Aorta (tissue), 5 donors: ENCODE measurements around the gene BBS4. TPM values are rescaled to one million over a fixed set of nuclear protein-coding genes. Genes with fewer than 3 reads are reported as not detected.
A peak's percentile ranks its signal among the peaks of the same experiment; 100 is the strongest.
"Not testable (repeated sequence)": the region's sequence is repeated elsewhere in the genome, so short reads cannot be mapped to it uniquely, and the experiment has no call there.

Experiments used
- ATAC-seq: fragments of 200-7000 bp; cut with Tn5 transposase; one replicate; pipeline ENCODE4 v1.9.1; 2022; ENCODE audit warnings: moderate library complexity; ENCODE audit not compliant: low FRiP score
- DNase-seq, 2 donors: peaks; one replicate each; pipeline ENCODE4 v3.0.0-alpha.2; 2020
- H3K27ac ChIP-seq, 2 donors: one replicate each; pipeline ENCODE4 v1.5.1; 2013; ENCODE audit warnings: low read length in 2 of 2, mild to moderate bottlenecking in 2 of 2, moderate library complexity in 2 of 2, control low read depth in 1 of 2, inconsistent platforms in 1 of 2, low read depth in 1 of 2
- H3K27me3 ChIP-seq, 2 donors: one replicate each; pipeline ENCODE4 v1.6.1; 2013; ENCODE audit warnings: control low read depth in 1 of 2, low read length in 1 of 2, mild to moderate bottlenecking in 1 of 2, moderate library complexity in 1 of 2; ENCODE audit not compliant: insufficient read depth in 2 of 2, control insufficient read depth in 1 of 2
- H3K36me3 ChIP-seq, 2 donors: one replicate each; pipeline ENCODE4 v1.6.1; 2013; ENCODE audit warnings: control low read depth in 1 of 2, low read length in 1 of 2, mild to moderate bottlenecking in 1 of 2; ENCODE audit not compliant: insufficient read depth in 2 of 2, control insufficient read depth in 1 of 2
- H3K4me1 ChIP-seq, 2 donors: one replicate each; pipeline ENCODE4 v1.6.1; 2013; ENCODE audit warnings: low read length in 2 of 2, control low read depth in 1 of 2, mild to moderate bottlenecking in 1 of 2, moderate library complexity in 1 of 2; ENCODE audit not compliant: insufficient read depth in 2 of 2, control insufficient read depth in 1 of 2
- H3K4me3 ChIP-seq, 2 donors: one replicate each; pipeline ENCODE4 v1.5.1; 2013; ENCODE audit warnings: low read length in 2 of 2, control low read depth in 1 of 2, mild to moderate bottlenecking in 1 of 2
- H3K9me3 ChIP-seq: one replicate; pipeline ENCODE4 v1.6.1; 2013; ENCODE audit warnings: mild to moderate bottlenecking, low read length; ENCODE audit not compliant: control insufficient read depth
- WGBS, 2 donors: extraction: QIAGEN DNeasy Blood & Tissue Kit; methylation state at CpG; one replicate each; pipeline ENCODE4 v1.1.7; 2013; 5-methylcytosine and 5-hydroxymethylcytosine counted together
- intact Hi-C, 2 donors: fragments of 100-400 bp; cut with DNase I; formaldehyde crosslinking; loops; one replicate each; pipeline versions ENCODE4 v1.14.2 to v1.15.0; 2022
- polyA plus RNA-seq, 2 donors: library from polyadenylated mRNA; stranded (reverse); fragments of 200-250 nt; gene quantifications; one replicate each; pipeline ENCODE4 v1.2.3, GENCODE V29; 2013
- total RNA-seq, 2 donors: library from RNA; stranded (reverse); fragmentation: NEBNext Ultra II Directional; extraction: Animal tissue kit (Norgen Biotek cat#: 25700); gene quantifications; one replicate each; pipeline ENCODE4 v1.2.1, GENCODE V29; 2021
- donor health status: healthy with polysubstance abuse.
- donor health status: Bipolar disorder and iron deficiency.
- donor health status: DM: no; HTN: no; CAD: no.
- donor health status: DM: no; HTN: no; CAD: no.
- donor health status: DM: yes; HTN: yes; CAD: no.

The BBS4 gene
- total and polyA plus RNA-seq, 4 donors: 5.8 to 61.4 (median 21.5) TPM

GRCh38 chr15:72661081-72661480, 24.9 kb upstream of the BBS4 start:
- ATAC-seq, DNase-seq, H3K27me3 ChIP-seq, H3K36me3 ChIP-seq, H3K9me3 ChIP-seq, H3K27ac ChIP-seq, intact Hi-C loops, H3K4me1 ChIP-seq, H3K4me3 ChIP-seq: not testable (repeated sequence)
- 83 to 85% methylated on average over 8 of the region's 10 CpGs for WGBS, 2 donors

GRCh38 chr15:72663931-72664330, 22.1 kb upstream of the BBS4 start:
- intact Hi-C loops, H3K4me1 ChIP-seq, ATAC-seq, H3K4me3 ChIP-seq, H3K27me3 ChIP-seq, H3K27ac ChIP-seq, H3K36me3 ChIP-seq, DNase-seq, H3K9me3 ChIP-seq: not testable (repeated sequence)
- 43% methylated on average over 3 of the region's 8 CpGs; no CpG with 5 or more reads in 1 of the 2 donors for WGBS, 2 donors

GRCh38 chr15:72665706-72666105, 20.3 kb upstream of the BBS4 start:
- H3K36me3 ChIP-seq, ATAC-seq, DNase-seq, H3K27me3 ChIP-seq, intact Hi-C loops, H3K27ac ChIP-seq, H3K4me1 ChIP-seq, H3K4me3 ChIP-seq, H3K9me3 ChIP-seq: not testable (repeated sequence)
- WGBS, 2 donors: 68 to 71% methylated on average over 3 to 5 of the region's 11 CpGs

- not testable (repeated sequence) for H3K27ac ChIP-seq, H3K4me3 ChIP-seq, H3K36me3 ChIP-seq, H3K4me1 ChIP-seq, H3K9me3 ChIP-seq, H3K27me3 ChIP-seq, DNase-seq, ATAC-seq
- WGBS, 2 donors: 95 to 96% methylated on average over 2 to 5 of the region's 6 CpGs
- intact Hi-C loops: loop anchor here in 1 of 2 donors (10.0 kb wide), 1 partner anchor 65 kb away; no protein-coding TSS in a partner anchor
Measured at GRCh38 chr15:72669803-72670202, 16.2 kb upstream of the BBS4 start.

GRCh38 chr15:72670656-72671352, 15.2 kb upstream of the BBS4 start:
- not testable (repeated sequence) for H3K9me3 ChIP-seq, H3K27me3 ChIP-seq, H3K4me1 ChIP-seq, H3K27ac ChIP-seq, H3K4me3 ChIP-seq, H3K36me3 ChIP-seq
- intact Hi-C loops: loop anchor here in 1 of 2 donors (10.0 kb wide), 1 partner anchor 66 kb away; no protein-coding TSS in a partner anchor
- DNase-seq (peak; percentile 84 to 93), ATAC-seq (peak; percentile 74)
- 4 to 5% methylated on average over 5 to 8 of the region's 8 CpGs for WGBS, 2 donors

GRCh38 chr15:72671525-72671924, 14.5 kb upstream of the BBS4 start:
- 16 to 22% methylated on average over 3 of the region's 3 CpGs for WGBS, 2 donors
- Histone ChIP-seq H3K9me3 (no peaks in the 10 kb centered on the region), H3K27me3 (no peaks in the 10 kb centered on the region), H3K27ac (no peak overlapping the region), H3K4me1 (no peaks in the 10 kb centered on the region), H3K4me3 (no peak overlapping the region), H3K36me3 (no peaks in the 10 kb centered on the region)
- no peak for ATAC-seq
- intact Hi-C loops: loop anchor here in 1 of 2 donors (10.0 kb wide), 1 partner anchor 67 kb away; no protein-coding TSS in a partner anchor
- DNase-seq: no peak

GRCh38 chr15:72676838-72677237, 9.2 kb upstream of the BBS4 start:
- H3K36me3 ChIP-seq: no peaks in the 10 kb centered on the region
- WGBS, 2 donors: 90 to 94% methylated on average over 4 of the region's 4 CpGs
- no peak overlapping the region for H3K27ac ChIP-seq
- H3K4me1 ChIP-seq: no peaks in the 10 kb centered on the region
- DNase-seq (no peak), ATAC-seq (no peak)
- no peaks in the 10 kb centered on the region for H3K27me3 ChIP-seq
- H3K9me3 ChIP-seq: no peaks in the 10 kb centered on the region
- intact Hi-C loops: loop anchor here in 1 of 2 donors (10.0 kb wide), 1 partner anchor 72 kb away; no protein-coding TSS in a partner anchor
- no peak overlapping the region for H3K4me3 ChIP-seq

- Histone ChIP-seq H3K4me3 (no peak overlapping the region), H3K27ac (no peak overlapping the region), H3K4me1 (peaks cover 0 to 3% of the 10 kb centered on the region in 2 donors), H3K27me3 (no peaks in the 10 kb centered on the region), H3K9me3 (no peaks in the 10 kb centered on the region), H3K36me3 (no peaks in the 10 kb centered on the region)
- DNase-seq: no peak
- intact Hi-C loops: loop anchor here in 1 of 2 donors (10.0 kb wide), 1 partner anchor 206 kb away; the partner anchor contains the start of gene ARIH1
- ATAC-seq: no peak
- 56 to 64% methylated on average over 3 of the region's 3 CpGs for WGBS, 2 donors
Measured at GRCh38 chr15:72680931-72681330, 5.1 kb upstream of the BBS4 start.

- Histone ChIP-seq H3K27me3 (no peaks in the 10 kb centered on the region), H3K27ac (no peak overlapping the region), H3K4me3 (no peak overlapping the region), H3K4me1 (peaks cover 0 to 3% of the 10 kb centered on the region in 2 donors), H3K36me3 (no peaks in the 10 kb centered on the region), H3K9me3 (no peaks in the 10 kb centered on the region)
- ATAC-seq: no peak
- intact Hi-C loops: loop anchor here in 1 of 2 donors (10.0 kb wide), 1 partner anchor 208 kb away; the partner anchor contains the start of gene ARIH1
- 88 to 93% methylated on average over 3 of the region's 3 CpGs for WGBS, 2 donors
- no peak for DNase-seq
Measured at GRCh38 chr15:72682772-72683171, 3.2 kb upstream of the BBS4 start.
